Measurements from ENCODE around the gene MYH3. TPM values are rescaled to one million over a fixed set of nuclear protein-coding genes. Genes with fewer than 3 reads are reported as not detected.

MYH3 gene
- total RNA-seq, 1 donor from 2014 or later = 0.32 TPM

DNA sequence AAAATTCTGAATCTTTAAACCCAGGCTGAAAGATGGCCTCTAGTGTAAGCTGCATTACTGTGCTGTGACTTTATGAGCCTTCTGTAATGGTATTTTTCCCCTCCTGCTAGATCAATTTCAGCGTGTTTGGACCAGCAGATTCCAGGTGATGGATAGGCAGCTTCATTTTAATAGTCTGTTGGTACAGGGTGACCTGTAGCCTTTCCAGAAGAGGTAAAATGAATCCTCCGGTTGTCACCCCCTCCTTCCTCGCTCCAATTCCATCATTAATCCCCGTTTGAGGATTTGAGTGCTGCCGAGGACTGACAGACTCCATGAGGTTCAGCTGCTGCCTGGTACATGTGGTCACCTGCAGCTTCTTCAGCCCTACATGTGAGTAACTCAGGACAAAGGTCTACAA lies 48.9 kb downstream of the MYH3 start:
- H3K9me3 ChIP-seq = no peaks in the 10 kb centered on the region
- no peaks in the 10 kb centered on the region for H3K36me3 ChIP-seq
- intact Hi-C loops (cut with DNase I) = no loop called here
- no peak overlapping the region for H3K4me3 ChIP-seq
- H3K27me3 ChIP-seq = no peaks in the 10 kb centered on the region
- no peak for TF ChIP-seq CTCF (IDR thresholded peaks at IDR 0.05)
- no peak for DNase-seq (ENCODE audit: low spot score in 2 of 2)
- no peaks in the 10 kb centered on the region for H3K4me1 ChIP-seq
- no peak overlapping the region for H3K27ac ChIP-seq

GRCh38 chr17:10606110-10606509 lies 51.0 kb downstream of the MYH3 start:
- Histone ChIP-seq H3K9me3 (no peaks in the 10 kb centered on the region), H3K36me3 (no peaks in the 10 kb centered on the region), H3K27me3 (no peaks in the 10 kb centered on the region), H3K4me3 (no peak overlapping the region), H3K4me1 (no peaks in the 10 kb centered on the region), H3K27ac (no peak overlapping the region)
- DNase-seq (ENCODE audit: low spot score in 2 of 2) = no peak
- TF ChIP-seq CTCF (IDR thresholded peaks at IDR 0.05) = no peak
- intact Hi-C loops (cut with DNase I) = no loop called here

- intact Hi-C loops (cut with DNase I) = no loop called here
- Histone ChIP-seq H3K36me3 (no peaks in the 10 kb centered on the region), H3K27me3 (no peaks in the 10 kb centered on the region), H3K4me1 (no peaks in the 10 kb centered on the region), H3K27ac (no peak overlapping the region), H3K9me3 (no peaks in the 10 kb centered on the region), H3K4me3 (no peak overlapping the region)
- TF ChIP-seq CTCF (IDR thresholded peaks at IDR 0.05) = no peak
- DNase-seq (ENCODE audit: low spot score in 2 of 2) = no peak
Measured at GRCh38 chr17:10605221-10605783, 51.8 kb downstream of the MYH3 start.

DNA sequence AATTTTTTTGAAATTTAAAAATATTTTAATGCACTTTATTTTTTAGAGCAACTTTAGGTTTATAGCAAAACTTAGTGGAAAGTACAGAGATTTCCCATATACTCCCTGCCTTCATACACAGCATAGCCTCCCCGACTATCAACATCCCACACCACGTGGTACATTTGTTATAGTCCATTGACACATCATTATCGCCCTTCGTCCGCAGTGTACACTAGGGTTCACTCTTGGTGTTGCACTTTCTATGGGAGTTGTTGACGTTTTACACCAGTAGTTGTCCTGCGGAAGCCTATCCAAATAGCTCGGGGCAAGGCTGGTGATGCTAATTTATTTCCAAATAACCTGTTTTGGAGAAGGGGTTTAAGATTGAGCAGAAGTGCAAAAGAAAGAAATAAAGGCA lies 52.6 kb downstream of the MYH3 start:
- Histone ChIP-seq H3K27ac (no peak overlapping the region), H3K36me3 (no peaks in the 10 kb centered on the region), H3K4me3 (no peak overlapping the region), H3K9me3 (no peaks in the 10 kb centered on the region), H3K27me3 (no peaks in the 10 kb centered on the region), H3K4me1 (no peaks in the 10 kb centered on the region)
- TF ChIP-seq CTCF (IDR thresholded peaks at IDR 0.05) = no peak
- no peak for DNase-seq (ENCODE audit: low spot score in 2 of 2)
- intact Hi-C loops (cut with DNase I) = no loop called here

GRCh38 chr17:10603931-10604330 lies 53.2 kb downstream of the MYH3 start:
- no peaks in the 10 kb centered on the region for H3K36me3 ChIP-seq
- no peak for TF ChIP-seq CTCF (IDR thresholded peaks at IDR 0.05)
- DNase-seq (ENCODE audit: low spot score in 2 of 2) = no peak
- H3K4me1 ChIP-seq = no peaks in the 10 kb centered on the region
- no peak overlapping the region for H3K4me3 ChIP-seq
- H3K9me3 ChIP-seq = no peaks in the 10 kb centered on the region
- no peaks in the 10 kb centered on the region for H3K27me3 ChIP-seq
- intact Hi-C loops (cut with DNase I) = no loop called here
- no peak overlapping the region for H3K27ac ChIP-seq

- no peak for TF ChIP-seq CTCF (IDR thresholded peaks at IDR 0.05)
- no peak overlapping the region for H3K27ac ChIP-seq
- no peak for DNase-seq (ENCODE audit: low spot score in 2 of 2)
- no peaks in the 10 kb centered on the region for H3K36me3 ChIP-seq
- intact Hi-C loops (cut with DNase I) = no loop called here
- no peaks in the 10 kb centered on the region for H3K9me3 ChIP-seq
- no peaks in the 10 kb centered on the region for H3K4me1 ChIP-seq
- H3K27me3 ChIP-seq = no peaks in the 10 kb centered on the region
- no peak overlapping the region for H3K4me3 ChIP-seq
Measured at GRCh38 chr17:10600571-10600970, 56.5 kb downstream of the MYH3 start.

Data from ascending aorta (tissue), 2 donors.